Measurements from ENCODE around the gene FAM186B.
"Not testable (repeated sequence)": the region's sequence is repeated elsewhere in the genome, so short reads cannot be mapped to it uniquely, and the experiment has no call there.

FAM186B gene

GRCh38 chr12:49612210-49612609 is 6.8 kb upstream of the FAM186B start:
- in situ Hi-C loops (cut with MboI; ENCODE audit: low sequenced_read_pairs) = no loop called here

- in situ Hi-C loops (cut with MboI; ENCODE audit: low sequenced_read_pairs) = not testable (repeated sequence)
These were observed 5.3 kb upstream of the FAM186B start for GRCh38 chr12:49610785-49611184.

- in situ Hi-C loops (cut with MboI; ENCODE audit: low sequenced_read_pairs) = no loop called here
These were observed 4.4 kb upstream of the FAM186B start for GRCh38 chr12:49609875-49610154.

GRCh38 chr12:49609059-49609874 is 3.8 kb upstream of the FAM186B start:
- in situ Hi-C loops (cut with MboI; ENCODE audit: low sequenced_read_pairs) = no loop called here

GRCh38 chr12:49604856-49605255 is 583 bp downstream of the FAM186B start:
- in situ Hi-C loops (cut with MboI; ENCODE audit: low sequenced_read_pairs) = no loop called here

GRCh38 chr12:49603721-49604120 is 1.7 kb downstream of the FAM186B start:
- in situ Hi-C loops (cut with MboI; ENCODE audit: low sequenced_read_pairs) = no loop called here

GRCh38 chr12:49599961-49600360 is 5.5 kb downstream of the FAM186B start:
- in situ Hi-C loops (cut with MboI; ENCODE audit: low sequenced_read_pairs) = no loop called here

GRCh38 chr12:49598527-49598926 is 6.9 kb downstream of the FAM186B start:
- in situ Hi-C loops (cut with MboI; ENCODE audit: low sequenced_read_pairs) = no loop called here

- in situ Hi-C loops (cut with MboI; ENCODE audit: low sequenced_read_pairs) = no loop called here
These were observed 16.5 kb downstream of the FAM186B start for GRCh38 chr12:49588721-49589516.

- in situ Hi-C loops (cut with MboI; ENCODE audit: low sequenced_read_pairs) = no loop called here
These were observed 17.2 kb downstream of the FAM186B start for GRCh38 chr12:49588281-49588680.

GRCh38 chr12:49587174-49587908 is 18.1 kb downstream of the FAM186B start:
- in situ Hi-C loops (cut with MboI; ENCODE audit: low sequenced_read_pairs) = no loop called here

GRCh38 chr12:49585477-49586459 is 19.7 kb downstream of the FAM186B start:
- in situ Hi-C loops (cut with MboI; ENCODE audit: low sequenced_read_pairs) = no loop called here

GRCh38 chr12:49584591-49584990 is 20.8 kb downstream of the FAM186B start:
- in situ Hi-C loops (cut with MboI; ENCODE audit: low sequenced_read_pairs) = no loop called here

- in situ Hi-C loops (cut with MboI; ENCODE audit: low sequenced_read_pairs) = no loop called here
These were observed 21.9 kb downstream of the FAM186B start for GRCh38 chr12:49583366-49584094.

- in situ Hi-C loops (cut with MboI; ENCODE audit: low sequenced_read_pairs) = no loop called here
These were observed 22.6 kb downstream of the FAM186B start for GRCh38 chr12:49582850-49583249.

- in situ Hi-C loops (cut with MboI; ENCODE audit: low sequenced_read_pairs) = no loop called here
These were observed 23.2 kb downstream of the FAM186B start for GRCh38 chr12:49582201-49582600.

- in situ Hi-C loops (cut with MboI; ENCODE audit: low sequenced_read_pairs) = no loop called here
These were observed 24.6 kb downstream of the FAM186B start for GRCh38 chr12:49580572-49581535.

GRCh38 chr12:49578471-49579112 is 26.8 kb downstream of the FAM186B start:
- in situ Hi-C loops (cut with MboI; ENCODE audit: low sequenced_read_pairs) = no loop called here
